Mammary epithelial cell (primary cell): ENCODE data around the gene CD3D.

ENCODE experiments used
- CTCF ChIP-seq, 2 donors: IDR thresholded peaks in 1 of 2; conservative IDR thresholded peaks in 1 of 2; 2 replicates each; pipeline ENCODE4 v1.5.1; 2011 to 2012; ENCODE audit warnings: inconsistent platforms in 2 of 2, low read length in 2 of 2, mild to moderate bottlenecking in 2 of 2, control low read depth in 1 of 2, low read depth in 1 of 2; ENCODE audit not compliant: insufficient read depth in 1 of 2; ENCODE audit errors: extremely low read depth in 1 of 2
- EZH2 ChIP-seq: IDR thresholded peaks from 2 replicates; pipeline ENCODE4 v1.6.1; 2012; ENCODE audit warnings: low read length, inconsistent platforms, borderline replicate concordance

GRCh38 chr11:118318581-118319336 lies 23.7 kb downstream of the CD3D start:
- TF ChIP-seq EZH2 (no peak), CTCF (conservative IDR thresholded peaks at IDR 0.05 in 1 of 2, IDR thresholded peaks at IDR 0.05 in 1 of 2; ENCODE audit: extremely low read depth in 1 of 2, insufficient read depth in 1 of 2, low read depth in 1 of 2, low read length in 2 of 2) (no peak)
